Stimulated activated CD4-positive, alpha-beta T cell treated with anti-CD3 and anti-CD28 coated beads, Interleukin-4, amount 100 ng/mL, for 48 hours (primary cell): ENCODE results near the gene FBLIM1.

Experiments
- DNase-seq, 2 donors: peaks; one replicate each; pipeline ENCODE4 v3.0.0-alpha.2; 2020; ENCODE audit warnings: low read depth in 2 of 2

Gene FBLIM1

GRCh38 chr1:15758343-15758931 is at the start of gene FBLIM1:
Gene FBLIM1 (plus strand): TSS chr1:15758795. CDS start chr1:15764984, 6,189 bp downstream.
- no peak for DNase-seq

- DNase-seq: no peak
Measured at GRCh38 chr1:15709226-15709625, 49.4 kb upstream of the FBLIM1 start.

GRCh38 chr1:15712168-15712567 is 46.4 kb upstream of the FBLIM1 start:
- no peak for DNase-seq

- DNase-seq: no peak
Measured at GRCh38 chr1:15714406-15715136, 44.0 kb upstream of the FBLIM1 start.

GRCh38 chr1:15717418-15718125 is 41.0 kb upstream of the FBLIM1 start:
- DNase-seq: no peak

GRCh38 chr1:15718199-15718601 is 40.4 kb upstream of the FBLIM1 start:
- no peak for DNase-seq

- no peak for DNase-seq
Measured at GRCh38 chr1:15719381-15720120, 39.0 kb upstream of the FBLIM1 start.

- no peak for DNase-seq
Measured at GRCh38 chr1:15720861-15721260, 37.7 kb upstream of the FBLIM1 start.

GRCh38 chr1:15722411-15722810 is 36.2 kb upstream of the FBLIM1 start:
- DNase-seq: no peak

- no peak for DNase-seq
Measured at GRCh38 chr1:15722836-15723532, 35.6 kb upstream of the FBLIM1 start.

- DNase-seq: no peak
Measured at GRCh38 chr1:15723631-15724246, 34.9 kb upstream of the FBLIM1 start.

- no peak for DNase-seq
Measured at GRCh38 chr1:15724949-15725880, 33.4 kb upstream of the FBLIM1 start.

GRCh38 chr1:15726508-15726907 is 32.1 kb upstream of the FBLIM1 start:
- no peak for DNase-seq

GRCh38 chr1:15727021-15727420 is 31.6 kb upstream of the FBLIM1 start:
- DNase-seq: no peak

GRCh38 chr1:15727424-15727823 is 31.2 kb upstream of the FBLIM1 start:
- DNase-seq: no peak

- DNase-seq: no peak
Measured at GRCh38 chr1:15727866-15728534, 30.6 kb upstream of the FBLIM1 start.

GRCh38 chr1:15728937-15729657 is 29.5 kb upstream of the FBLIM1 start:
- DNase-seq: no peak

GRCh38 chr1:15730423-15730822 is 28.2 kb upstream of the FBLIM1 start:
- no peak for DNase-seq

- DNase-seq: no peak
Measured at GRCh38 chr1:15730936-15731335, 27.7 kb upstream of the FBLIM1 start.
